H1 (cell line): ENCODE data around the gene TMEM203. TPM values are rescaled to one million over a fixed set of nuclear protein-coding genes. Genes with fewer than 3 reads are reported as not detected.

ENCODE experiments used
- CTCF ChIA-PET: fragments of 300-600 bp; sonication (Branson Sonifier 250); formaldehyde crosslinking; loops from one replicate; lab custom pipeline; 2021; ENCODE audit not compliant: partially characterized antibody; lab: Charles Lee
- POLR2A ChIA-PET: fragments of 300-600 bp; sonication (Branson Sonifier 250); formaldehyde crosslinking; loops from one replicate; lab custom pipeline; 2021; ENCODE audit warnings: inconsistent platforms; ENCODE audit not compliant: partially characterized antibody; lab: Charles Lee
- DNase-seq, 2 experiments: peaks; one replicate each; pipeline versions ENCODE4 v3.0.0 to v3.0.0-alpha.2; 2010 to 2022; ENCODE audit warnings: low spot score in 2 of 2, low read depth in 1 of 2, mixed read lengths in 1 of 2
- FAIRE-seq: peaks from 2 replicates; lab custom pipeline; 2011; peaks lifted over from hg19 to GRCh38; lab: Jason Lieb, UNC
- H2AFZ ChIP-seq: 2 replicates; pipeline ENCODE4 v1.8.1; 2012; ENCODE audit warnings: low read length, inconsistent platforms
- H2AK5ac ChIP-seq: 2 replicates; pipeline ENCODE4 v1.6.1; 2013; ENCODE audit warnings: low read depth, low read length
- H2BK120ac ChIP-seq: replicated peaks from 2 replicates; pipeline ENCODE3; 2013; ENCODE audit warnings: low read depth, low read length, inconsistent platforms
- H2BK12ac ChIP-seq: 2 replicates; pipeline ENCODE4 v1.6.1; 2013; ENCODE audit warnings: low read depth, low read length
- H2BK15ac ChIP-seq: 2 replicates; pipeline ENCODE4 v1.6.1; 2013; ENCODE audit warnings: low read length
- H2BK20ac ChIP-seq: 2 replicates; pipeline ENCODE4 v1.6.1; 2013; ENCODE audit warnings: low read length
- H2BK5ac ChIP-seq: 2 replicates; pipeline ENCODE4 v1.6.1; 2013; ENCODE audit warnings: low read depth, low read length
- H3K14ac ChIP-seq: 2 replicates; pipeline ENCODE4 v1.6.1; 2013; ENCODE audit warnings: inconsistent platforms; ENCODE audit not compliant: insufficient read length
- H3K18ac ChIP-seq: 2 replicates; pipeline ENCODE4 v1.6.1; 2013; ENCODE audit warnings: low read length; ENCODE audit errors: extremely low read depth
- H3K23ac ChIP-seq: 2 replicates; pipeline ENCODE4 v1.6.1; 2013; ENCODE audit warnings: inconsistent platforms; ENCODE audit not compliant: insufficient read length
- H3K23me2 ChIP-seq: 2 replicates; pipeline ENCODE4 v1.6.1; 2013; ENCODE audit warnings: low read depth, low read length
- H3K27ac ChIP-seq: 2 replicates; pipeline ENCODE4 v1.6.1; 2011; ENCODE audit warnings: low read depth, low read length, inconsistent platforms
- H3K27me3 ChIP-seq, 4 experiments: replicated peaks in 1 of 4; 1 replicate in 1 of 4; 2 replicates in 3 of 4; pipeline versions ENCODE4 v1.6.1 to v1.8.1; 2011 to 2013; ENCODE audit warnings: low read length in 3 of 4, mild to moderate bottlenecking in 3 of 4, inconsistent platforms in 2 of 4, mixed read lengths in 2 of 4, moderate library complexity in 1 of 4; ENCODE audit not compliant: control insufficient read depth in 3 of 4, insufficient read depth in 3 of 4; ENCODE audit errors: extremely low read depth in 1 of 4
- H3K36me3 ChIP-seq, 4 experiments: 2 replicates each; pipeline versions ENCODE4 v1.6.1 to v1.8.1; 2011 to 2013; ENCODE audit warnings: mild to moderate bottlenecking in 4 of 4, low read length in 3 of 4, moderate library complexity in 2 of 4, control low read depth in 1 of 4, inconsistent platforms in 1 of 4; ENCODE audit not compliant: insufficient read depth in 4 of 4, control insufficient read depth in 2 of 4
- H3K4ac ChIP-seq: replicated peaks from 2 replicates; pipeline ENCODE3; 2013; ENCODE audit warnings: low read length, low read depth, mixed read lengths, inconsistent platforms; ENCODE audit not compliant: insufficient read length
- H3K4me1 ChIP-seq, 4 experiments: replicated peaks in 1 of 4; 1 replicate in 1 of 4; 2 replicates in 3 of 4; pipeline versions ENCODE4 v1.6.1 to v1.8.1; 2011 to 2013; ENCODE audit warnings: low read length in 3 of 4, inconsistent platforms in 2 of 4, mixed read lengths in 1 of 4; ENCODE audit not compliant: insufficient read depth in 4 of 4, control insufficient read depth in 3 of 4
- H3K4me2 ChIP-seq, 2 experiments: 2 replicates each; pipeline versions ENCODE4 v1.6.1 to v1.8.1; 2011 to 2013; ENCODE audit warnings: low read depth in 2 of 2, low read length in 2 of 2, control low read depth in 1 of 2, inconsistent platforms in 1 of 2, mild to moderate bottlenecking in 1 of 2; ENCODE audit not compliant: insufficient read depth in 1 of 2
- H3K4me3 ChIP-seq, 4 experiments: fragments of 200-600, 300-600 bp in 1 of 4; sonication (generic), shearing (Covaris generic), sonication (Bioruptor Twin) in 1 of 4; 2 replicates each; pipeline versions ENCODE4 v1.5.1 to v1.8.1; 2011 to 2016; ENCODE audit warnings: low read length in 4 of 4, low read depth in 3 of 4, control low read depth in 2 of 4, inconsistent platforms in 2 of 4, mild to moderate bottlenecking in 2 of 4, mixed read lengths in 1 of 4, moderate library complexity in 1 of 4; ENCODE audit not compliant: insufficient read depth in 2 of 4; ENCODE audit errors: extremely low read depth in 1 of 4
- H3K56ac ChIP-seq: replicated peaks from 2 replicates; pipeline ENCODE3; 2013; ENCODE audit warnings: low read depth, mild to moderate bottlenecking, mixed read lengths, low read length, inconsistent platforms; ENCODE audit not compliant: insufficient read length
- H3K79me1 ChIP-seq: 2 replicates; pipeline ENCODE4 v1.6.1; 2013; ENCODE audit warnings: low read depth, low read length, control low read depth
- H3K79me2 ChIP-seq, 2 experiments: 2 replicates each; pipeline versions ENCODE4 v1.6.1 to v1.8.1; 2012 to 2013; ENCODE audit warnings: low read length in 2 of 2, mild to moderate bottlenecking in 2 of 2, inconsistent platforms in 1 of 2; ENCODE audit not compliant: insufficient read depth in 2 of 2, control insufficient read depth in 1 of 2
- H3K9ac ChIP-seq, 4 experiments: replicated peaks in 1 of 4; 1 replicate in 1 of 4; 2 replicates in 3 of 4; pipeline versions ENCODE4 v1.6.1 to v1.8.1; 2011 to 2013; ENCODE audit warnings: low read depth in 3 of 4, low read length in 3 of 4, control low read depth in 2 of 4, mild to moderate bottlenecking in 2 of 4, moderate library complexity in 2 of 4, inconsistent platforms in 1 of 4; ENCODE audit errors: extremely low read depth in 1 of 4
- H3K9me3 ChIP-seq, 2 experiments: 2 replicates each; pipeline versions ENCODE4 v1.6.1 to v1.8.1; 2012 to 2013; ENCODE audit warnings: mild to moderate bottlenecking in 2 of 2, moderate library complexity in 2 of 2, control low read depth in 1 of 2, inconsistent platforms in 1 of 2, low read depth in 1 of 2, low read length in 1 of 2, mixed read lengths in 1 of 2; ENCODE audit not compliant: insufficient read depth in 2 of 2
- H4K20me1 ChIP-seq, 2 experiments: replicated peaks in 1 of 2; 2 replicates each; pipeline versions ENCODE3 to v1.8.1; 2011 to 2013; ENCODE audit warnings: inconsistent platforms in 2 of 2, low read length in 2 of 2, mild to moderate bottlenecking in 1 of 2; ENCODE audit not compliant: insufficient read depth in 2 of 2, control insufficient read depth in 1 of 2
- H4K5ac ChIP-seq: 2 replicates; pipeline ENCODE4 v1.6.1; 2013; ENCODE audit warnings: low read length, low read depth, mixed read lengths, inconsistent platforms; ENCODE audit not compliant: insufficient read length
- H4K8ac ChIP-seq: 2 replicates; pipeline ENCODE4 v1.8.0; 2013; ENCODE audit warnings: mild to moderate bottlenecking, moderate library complexity, low read length, inconsistent platforms; ENCODE audit not compliant: insufficient read depth; ENCODE audit errors: extremely low read depth
- H4K91ac ChIP-seq: replicated peaks from 2 replicates; pipeline ENCODE3; 2013; ENCODE audit warnings: low read length, mixed read lengths, inconsistent platforms; ENCODE audit not compliant: insufficient read length
- BACH1 ChIP-seq: IDR thresholded peaks from 2 replicates; pipeline ENCODE4 v1.6.1; 2012; ENCODE audit warnings: low read length, improper control_type of control experiment
- HDAC2 ChIP-seq, 2 experiments: fragments of 300-600 bp in 1 of 2; sonication (generic) in 1 of 2; IDR thresholded peaks; 2 replicates each; pipeline ENCODE4 v1.6.1; 2011 to 2012; ENCODE audit warnings: low read depth in 2 of 2, low read length in 2 of 2, mild to moderate bottlenecking in 2 of 2, moderate library complexity in 2 of 2, borderline replicate concordance in 1 of 2, inconsistent platforms in 1 of 2
- SIX5 ChIP-seq: IDR thresholded peaks from 2 replicates; pipeline ENCODE4 v1.6.1; 2011; ENCODE audit warnings: mild to moderate bottlenecking, low read depth, low read length
- SRF ChIP-seq: IDR thresholded peaks from 2 replicates; pipeline ENCODE4 v1.6.1; 2011; ENCODE audit warnings: mild to moderate bottlenecking, low read depth, low read length, moderate library complexity
- SUZ12 ChIP-seq: fragments of 200-600 bp; sonication (generic); IDR thresholded peaks from 2 replicates; pipeline ENCODE4 v1.6.1; 2012; ENCODE audit warnings: mild to moderate bottlenecking, inconsistent platforms, low read length, moderate library complexity, mixed read lengths
- TEAD4 ChIP-seq: IDR thresholded peaks from 2 replicates; pipeline ENCODE4 v1.6.1; 2012; ENCODE audit warnings: low read depth, low read length, inconsistent platforms, mixed read lengths
- WGBS, 2 experiments: shearing (Covaris generic) in 1 of 2; methylation state at CpG; one replicate each; pipeline versions ENCODE4 v1.1.6 to v1.1.7; 2013 to 2015; ENCODE audit warnings: low lambda C conversion rate in 2 of 2, mixed read lengths in 2 of 2, inconsistent platforms in 1 of 2, low coverage in 1 of 2, missing lambda C conversion rate in 1 of 2; ENCODE audit not compliant: insufficient replicate concordance in 2 of 2, insufficient coverage in 1 of 2, insufficient read length in 1 of 2; ENCODE audit errors: extremely low coverage in 1 of 2, missing lambda C conversion rate in 1 of 2; 5-methylcytosine and 5-hydroxymethylcytosine counted together
- polyA plus RNA-seq, 7 experiments: library from polyadenylated mRNA; depleted of rRNA in 3 of 7; stranded (reverse) in 5 of 7; unstranded in 2 of 7; fragments of >200 nt in 5 of 7; fragments of 200-250 nt in 2 of 7; gene quantifications; 1 replicate in 5 of 7; 2 replicates in 1 of 7; 4 replicates in 1 of 7; pipeline versions ENCODE4 v1.2.1 to v1.2.3, GENCODE V29; 2011 to 2013; ENCODE audit warnings: missing spikeins in 2 of 7, mixed read lengths in 2 of 7
- total RNA-seq: library from RNA; stranded (reverse); fragmentation: NEBNext Ultra II Directional; extraction: Animal tissue kit (Norgen Biotek cat#: 25700); gene quantifications from 2 replicates; pipeline ENCODE4 v1.2.1, GENCODE V29; 2021

Gene TMEM203
- total and polyA plus RNA-seq, 2 of the 8 experiments (the other 6 are each of a cell fraction or from before 2014, with no cell fraction given), result 44.1 to 57.1 TPM

DNA sequence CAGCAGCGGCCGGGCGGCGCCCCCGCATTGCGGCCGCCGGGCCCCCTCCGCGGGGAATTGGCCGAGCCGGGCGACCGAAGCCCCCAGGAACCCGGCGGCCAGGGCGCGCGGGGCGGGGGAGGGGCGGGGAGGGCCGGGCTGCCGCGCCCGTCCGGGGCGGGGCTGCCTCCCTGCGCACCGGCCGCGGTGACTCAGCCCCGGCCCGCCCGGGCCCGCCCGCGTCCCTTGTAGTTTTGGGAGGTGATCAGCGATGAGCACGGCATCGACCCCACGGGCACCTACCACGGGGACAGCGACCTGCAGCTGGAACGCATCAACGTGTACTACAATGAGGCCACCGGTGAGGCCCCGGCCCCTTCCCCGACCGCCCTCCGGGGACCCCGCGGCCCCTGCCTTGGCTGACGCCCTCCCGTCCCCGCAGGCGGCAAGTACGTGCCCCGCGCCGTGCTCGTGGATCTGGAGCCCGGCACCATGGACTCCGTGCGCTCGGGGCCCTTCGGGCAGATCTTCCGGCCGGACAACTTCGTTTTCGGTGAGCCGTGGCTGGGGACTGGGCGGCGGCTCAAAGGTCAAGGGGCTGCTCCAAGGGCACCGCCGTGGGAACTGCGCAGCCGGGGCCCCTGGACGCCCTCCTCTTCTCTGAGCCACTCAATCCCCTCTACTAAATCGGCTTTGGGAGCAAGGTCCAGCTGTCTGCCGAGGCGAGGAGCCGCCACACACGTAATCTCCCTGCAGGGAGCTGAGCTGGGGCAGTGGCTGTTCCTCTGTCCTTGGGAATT lies 36.2 kb upstream of the TMEM203 start:
- H3K14ac ChIP-seq, result no peak overlapping the region
- no peak overlapping the region for H2BK120ac ChIP-seq
- H3K27ac ChIP-seq, result peak overlapping the region; percentile 67; the same call in 1 of the 2 replicates
- H4K91ac ChIP-seq, result peak overlapping the region; percentile 73
- no peak overlapping the region for H2BK12ac ChIP-seq
- no peak overlapping the region for H4K8ac ChIP-seq
- peaks cover 5% of the 10 kb centered on the region for H3K79me1 ChIP-seq
- peaks cover 0 to 27% (median 17%) of the 10 kb centered on the region in 4 experiments; a peak in 6 of 7 replicates for H3K4me1 ChIP-seq
- peaks cover 22 to 23% of the 10 kb centered on the region in 2 experiments for H4K20me1 ChIP-seq
- no peak overlapping the region for H3K4ac ChIP-seq
- no peak for DNase-seq
- no peaks in the 10 kb centered on the region for H3K9me3 ChIP-seq
- FAIRE-seq, result no peak
- POLR2A ChIA-PET, result interaction anchor here (0.6 to 69.9 kb wide), 30 partner anchors 7 to 268 kb away, joined by 3 to 1462 read pairs (median 4); partner anchors contain the start of genes ABCA2, ANAPC2, CYSRT1 and MAN1B1
- whole genome bisulfite sequencing, 2 experiments, result 15% methylated on average over 38 of the region's 83 CpGs; no CpG with 5 or more reads in 1 of the 2 experiments
- H3K56ac ChIP-seq, result no peak overlapping the region
- peak overlapping the region; percentile 76 to 87 for H3K4me2 ChIP-seq
- no peak overlapping the region for H2AFZ ChIP-seq
- no peak overlapping the region for H4K5ac ChIP-seq
- H3K4me3 ChIP-seq, result peak overlapping the region; percentile 64 to 92 (median 74)
- H2AK5ac ChIP-seq, result no peak overlapping the region
- peaks cover 0 to 20% of the 10 kb centered on the region in 2 experiments; a peak in 2 of 4 replicates for H3K79me2 ChIP-seq
- no peaks in the 10 kb centered on the region for H3K27me3 ChIP-seq
- H3K23ac ChIP-seq, result no peak overlapping the region
- H3K23me2 ChIP-seq, result peaks cover 5% of the 10 kb centered on the region; the same call in 1 of the 2 replicates
- no peak overlapping the region for H2BK5ac ChIP-seq
- no peak overlapping the region for H2BK15ac ChIP-seq
- H3K18ac ChIP-seq, result no peak overlapping the region; the same call in 1 of the 2 replicates
- peak overlapping the region; percentile 22 to 95 (median 64) for H3K9ac ChIP-seq
- peaks cover 6 to 18% (median 15%) of the 10 kb centered on the region in 4 experiments; a peak in 7 of 8 replicates for H3K36me3 ChIP-seq
- CTCF ChIA-PET, result interaction anchor here (0.6 to 9.1 kb wide), 10 partner anchors 11 to 213 kb away, joined by 3 to 113 read pairs (median 6); partner anchors contain the start of genes CYSRT1, RNF208, RNF224 and SLC34A3
- no peak overlapping the region for H2BK20ac ChIP-seq
- TF ChIP-seq SUZ12, result no peak
- TF ChIP-seq TEAD4, result no peak
- TF ChIP-seq SRF, result no peak
- TF ChIP-seq HDAC2 (IDR thresholded peaks at IDR 0.05; ENCODE audit: borderline replicate concordance in 1 of 2, low read depth in 2 of 2, low read length in 2 of 2), result 0 out of 4 replicates have a peak, but pooled peaks of 1 of the 2 experiments have one; percentile 45
- no peak for TF ChIP-seq BACH1
- TF ChIP-seq SIX5, result no peak
